OCI-LY7 (cell line): Measurements from ENCODE around the gene SLC8B1. TPM values are rescaled to one million over a fixed set of nuclear protein-coding genes. Genes with fewer than 3 reads are reported as not detected.

Source experiments
- BruUV-seq: library from RNA; stranded (reverse); fragments of 400-500 nt; replicated peaks from 2 replicates; lab custom pipeline; 2021; lab: Mats Ljungman, UMichigan
- CTCF ChIA-PET: fragments of 300-600 bp; sonication (Branson Sonifier 250); formaldehyde crosslinking; loops from one replicate; lab custom pipeline; 2022; ENCODE audit warnings: antibody characterized with exemption; ENCODE audit not compliant: unreplicated experiment; lab: Charles Lee
- POLR2A ChIA-PET: fragments of 300-600 bp; sonication (Branson Sonifier 250); formaldehyde crosslinking; loops from one replicate; lab custom pipeline; 2022; ENCODE audit warnings: antibody characterized with exemption; lab: Charles Lee
- DNase-seq: peaks from one replicate; pipeline ENCODE4 v3.0.0-alpha.2; 2015; ENCODE audit warnings: low spot score
- H2AFZ ChIP-seq: fragments of 200-600 bp; sonication (generic), shearing (Covaris generic); 2 replicates; pipeline ENCODE4 v1.6.1; 2014; ENCODE audit warnings: mild to moderate bottlenecking, antibody characterized with exemption, low read length, moderate library complexity
- H3K27ac ChIP-seq: fragments of 200-600 bp; sonication (generic); 2 replicates; pipeline ENCODE4 v1.5.1; 2014; ENCODE audit warnings: mixed run types, low read depth, mild to moderate bottlenecking, moderate library complexity, low read length, inconsistent platforms; ENCODE audit not compliant: poor library complexity, severe bottlenecking
- H3K36me3 ChIP-seq: fragments of 200-600 bp; sonication (generic); 2 replicates; pipeline ENCODE4 v1.6.1; 2014; ENCODE audit warnings: mild to moderate bottlenecking, antibody characterized with exemption, low read length, moderate library complexity, mixed read lengths; ENCODE audit not compliant: insufficient read depth
- H3K4me1 ChIP-seq: fragments of 200-600 bp; sonication (generic); 2 replicates; pipeline ENCODE4 v1.5.1; 2014; ENCODE audit warnings: mild to moderate bottlenecking, low read length; ENCODE audit not compliant: insufficient read depth, poor library complexity, severe bottlenecking
- H3K4me2 ChIP-seq: fragments of 200-600 bp; sonication (generic); 2 replicates; pipeline ENCODE4 v1.6.1; 2014; ENCODE audit warnings: mild to moderate bottlenecking, low read length
- H3K4me3 ChIP-seq: fragments of 200-600 bp; sonication (generic); 2 replicates; pipeline ENCODE4 v1.5.1; 2014; ENCODE audit warnings: mild to moderate bottlenecking, low read depth, low read length; ENCODE audit not compliant: poor library complexity, severe bottlenecking
- H3K79me2 ChIP-seq: fragments of 200-600 bp; sonication (generic); 2 replicates; pipeline ENCODE4 v1.6.1; 2016; ENCODE audit warnings: low read depth, mild to moderate bottlenecking, low read length, moderate library complexity, mixed read lengths; ENCODE audit not compliant: insufficient read depth
- H3K9me2 ChIP-seq: fragments of 200-600 bp; sonication (generic); 2 replicates; pipeline ENCODE4 v1.6.1; 2016; ENCODE audit warnings: mild to moderate bottlenecking, low read length, mixed read lengths; ENCODE audit not compliant: insufficient read depth
- H3K9me3 ChIP-seq: fragments of 200-600 bp; sonication (generic); 2 replicates; pipeline ENCODE4 v1.6.1; 2014; ENCODE audit warnings: mild to moderate bottlenecking, mixed run types, low read length, mixed read lengths
- H4K20me1 ChIP-seq: fragments of 200-600 bp; sonication (generic); 2 replicates; pipeline ENCODE4 v1.6.1; 2014; ENCODE audit warnings: mild to moderate bottlenecking, antibody characterized with exemption, low read length, moderate library complexity, mixed read lengths; ENCODE audit not compliant: insufficient read depth
- CTCF ChIP-seq: fragments of 200-600 bp; sonication (generic); conservative IDR thresholded peaks from 2 replicates; pipeline ENCODE4 v1.5.1; 2014; ENCODE audit warnings: mild to moderate bottlenecking, antibody characterized with exemption, low read length, moderate library complexity, mixed read lengths
- EZH2phosphoT487 ChIP-seq: fragments of 200-600 bp; sonication (generic); IDR thresholded peaks from 2 replicates; pipeline ENCODE4 v1.6.1; 2018; ENCODE audit warnings: low read depth, borderline replicate concordance, mild to moderate bottlenecking, mixed run types, antibody characterized with exemption, low read length, moderate library complexity, mixed read lengths
- intact Hi-C: fragments of 100-400 bp; cut with micrococcal nuclease; formaldehyde crosslinking; loops from one replicate; pipeline ENCODE4 v1.10.0; 2022; ENCODE audit not compliant: unreplicated experiment
- total RNA-seq, 2 experiments: library from RNA; depleted of rRNA in 1 of 2; stranded (reverse); fragments of >200 nt in 1 of 2; shearing (Covaris generic) in 1 of 2; gene quantifications; 2 replicates each; pipeline ENCODE4 v1.2.3, GENCODE V29; 2014 to 2022

SLC8B1 gene
- total RNA-seq, 2 experiments from 2014 or later = 47.1 to 57.2 TPM

GRCh38 chr12:113368331-113368730 is 33.4 kb upstream of the SLC8B1 start:
- intact Hi-C loops = no loop called here
- Histone ChIP-seq H4K20me1 (no peaks in the 10 kb centered on the region), H3K79me2 (no peaks in the 10 kb centered on the region), H3K4me3 (no peak overlapping the region), H3K4me1 (peaks cover 3% of the 10 kb centered on the region), H3K27ac (no peak overlapping the region), H3K9me2 (no peaks in the 10 kb centered on the region), H3K4me2 (no peak overlapping the region), H3K36me3 (no peaks in the 10 kb centered on the region), H3K9me3 (no peaks in the 10 kb centered on the region), H2AFZ (no peak overlapping the region)
- BruUV-seq = no TSS peak
- ChIA-PET POLR2A (no interaction called here), CTCF (no interaction called here)
- TF ChIP-seq CTCF (no peak), EZH2phosphoT487 (no peak)
- no peak for DNase-seq

- H3K4me3 ChIP-seq = no peak overlapping the region
- peaks cover 3% of the 10 kb centered on the region for H3K4me1 ChIP-seq
- H3K27ac ChIP-seq = no peak overlapping the region
- H3K9me2 ChIP-seq = no peaks in the 10 kb centered on the region
- H3K4me2 ChIP-seq = no peak overlapping the region
- no peak for DNase-seq
- no peaks in the 10 kb centered on the region for H3K9me3 ChIP-seq
- TF ChIP-seq CTCF = no peak
- no peak for TF ChIP-seq EZH2phosphoT487
- POLR2A ChIA-PET = no interaction called here
- H3K79me2 ChIP-seq = no peaks in the 10 kb centered on the region
- no peak overlapping the region for H2AFZ ChIP-seq
- CTCF ChIA-PET = no interaction called here
- H4K20me1 ChIP-seq = no peaks in the 10 kb centered on the region
- H3K36me3 ChIP-seq = no peaks in the 10 kb centered on the region
- BruUV-seq = no TSS peak
- intact Hi-C loops = no loop called here
Observed at GRCh38 chr12:113366827-113367226, 31.9 kb upstream of the SLC8B1 start.

- POLR2A ChIA-PET = no interaction called here
- H3K27ac ChIP-seq = no peak overlapping the region
- no peaks in the 10 kb centered on the region for H3K36me3 ChIP-seq
- no peak overlapping the region for H3K4me2 ChIP-seq
- TF ChIP-seq EZH2phosphoT487 (no peak), CTCF (no peak)
- CTCF ChIA-PET = no interaction called here
- intact Hi-C loops = no loop called here
- H3K79me2 ChIP-seq = no peaks in the 10 kb centered on the region
- no TSS peak for BruUV-seq
- DNase-seq = no peak
- H3K4me3 ChIP-seq = no peak overlapping the region
- no peaks in the 10 kb centered on the region for H4K20me1 ChIP-seq
- H3K4me1 ChIP-seq = peaks cover 3% of the 10 kb centered on the region
- no peaks in the 10 kb centered on the region for H3K9me2 ChIP-seq
- no peak overlapping the region for H2AFZ ChIP-seq
- H3K9me3 ChIP-seq = no peaks in the 10 kb centered on the region
Observed at GRCh38 chr12:113365639-113366395, 30.9 kb upstream of the SLC8B1 start.
